H1 (cell line): ENCODE results near the gene PVALB. TPM values are rescaled to one million over a fixed set of nuclear protein-coding genes. Genes with fewer than 3 reads are reported as not detected.

Experiments
- CTCF ChIA-PET: fragments of 300-600 bp; sonication (Branson Sonifier 250); formaldehyde crosslinking; loops from one replicate; lab custom pipeline; 2021; ENCODE audit not compliant: partially characterized antibody; lab: Charles Lee
- POLR2A ChIA-PET: fragments of 300-600 bp; sonication (Branson Sonifier 250); formaldehyde crosslinking; loops from one replicate; lab custom pipeline; 2021; ENCODE audit warnings: inconsistent platforms; ENCODE audit not compliant: partially characterized antibody; lab: Charles Lee
- DNase-seq, 2 experiments: peaks; one replicate each; pipeline versions ENCODE4 v3.0.0 to v3.0.0-alpha.2; 2010 to 2022; ENCODE audit warnings: low spot score in 2 of 2, low read depth in 1 of 2, mixed read lengths in 1 of 2
- FAIRE-seq: peaks from 2 replicates; lab custom pipeline; 2011; peaks lifted over from hg19 to GRCh38; lab: Jason Lieb, UNC
- H2AFZ ChIP-seq: 2 replicates; pipeline ENCODE4 v1.8.1; 2012; ENCODE audit warnings: low read length, inconsistent platforms
- H2AK5ac ChIP-seq: 2 replicates; pipeline ENCODE4 v1.6.1; 2013; ENCODE audit warnings: low read depth, low read length
- H2BK120ac ChIP-seq: replicated peaks from 2 replicates; pipeline ENCODE3; 2013; ENCODE audit warnings: low read depth, low read length, inconsistent platforms
- H2BK12ac ChIP-seq: 2 replicates; pipeline ENCODE4 v1.6.1; 2013; ENCODE audit warnings: low read depth, low read length
- H2BK15ac ChIP-seq: 2 replicates; pipeline ENCODE4 v1.6.1; 2013; ENCODE audit warnings: low read length
- H2BK20ac ChIP-seq: 2 replicates; pipeline ENCODE4 v1.6.1; 2013; ENCODE audit warnings: low read length
- H2BK5ac ChIP-seq: 2 replicates; pipeline ENCODE4 v1.6.1; 2013; ENCODE audit warnings: low read depth, low read length
- H3K14ac ChIP-seq: 2 replicates; pipeline ENCODE4 v1.6.1; 2013; ENCODE audit warnings: inconsistent platforms; ENCODE audit not compliant: insufficient read length
- H3K18ac ChIP-seq: 2 replicates; pipeline ENCODE4 v1.6.1; 2013; ENCODE audit warnings: low read length; ENCODE audit errors: extremely low read depth
- H3K23ac ChIP-seq: 2 replicates; pipeline ENCODE4 v1.6.1; 2013; ENCODE audit warnings: inconsistent platforms; ENCODE audit not compliant: insufficient read length
- H3K23me2 ChIP-seq: 2 replicates; pipeline ENCODE4 v1.6.1; 2013; ENCODE audit warnings: low read depth, low read length
- H3K27ac ChIP-seq: 2 replicates; pipeline ENCODE4 v1.6.1; 2011; ENCODE audit warnings: low read depth, low read length, inconsistent platforms
- H3K27me3 ChIP-seq, 4 experiments: replicated peaks in 1 of 4; 1 replicate in 1 of 4; 2 replicates in 3 of 4; pipeline versions ENCODE4 v1.6.1 to v1.8.1; 2011 to 2013; ENCODE audit warnings: low read length in 3 of 4, mild to moderate bottlenecking in 3 of 4, inconsistent platforms in 2 of 4, mixed read lengths in 2 of 4, moderate library complexity in 1 of 4; ENCODE audit not compliant: control insufficient read depth in 3 of 4, insufficient read depth in 3 of 4; ENCODE audit errors: extremely low read depth in 1 of 4
- H3K36me3 ChIP-seq, 4 experiments: 2 replicates each; pipeline versions ENCODE4 v1.6.1 to v1.8.1; 2011 to 2013; ENCODE audit warnings: mild to moderate bottlenecking in 4 of 4, low read length in 3 of 4, moderate library complexity in 2 of 4, control low read depth in 1 of 4, inconsistent platforms in 1 of 4; ENCODE audit not compliant: insufficient read depth in 4 of 4, control insufficient read depth in 2 of 4
- H3K4ac ChIP-seq: replicated peaks from 2 replicates; pipeline ENCODE3; 2013; ENCODE audit warnings: low read length, low read depth, mixed read lengths, inconsistent platforms; ENCODE audit not compliant: insufficient read length
- H3K4me1 ChIP-seq, 4 experiments: replicated peaks in 1 of 4; 1 replicate in 1 of 4; 2 replicates in 3 of 4; pipeline versions ENCODE4 v1.6.1 to v1.8.1; 2011 to 2013; ENCODE audit warnings: low read length in 3 of 4, inconsistent platforms in 2 of 4, mixed read lengths in 1 of 4; ENCODE audit not compliant: insufficient read depth in 4 of 4, control insufficient read depth in 3 of 4
- H3K4me2 ChIP-seq, 2 experiments: 2 replicates each; pipeline versions ENCODE4 v1.6.1 to v1.8.1; 2011 to 2013; ENCODE audit warnings: low read depth in 2 of 2, low read length in 2 of 2, control low read depth in 1 of 2, inconsistent platforms in 1 of 2, mild to moderate bottlenecking in 1 of 2; ENCODE audit not compliant: insufficient read depth in 1 of 2
- H3K4me3 ChIP-seq, 4 experiments: fragments of 200-600, 300-600 bp in 1 of 4; sonication (generic), shearing (Covaris generic), sonication (Bioruptor Twin) in 1 of 4; 2 replicates each; pipeline versions ENCODE4 v1.5.1 to v1.8.1; 2011 to 2016; ENCODE audit warnings: low read length in 4 of 4, low read depth in 3 of 4, control low read depth in 2 of 4, inconsistent platforms in 2 of 4, mild to moderate bottlenecking in 2 of 4, mixed read lengths in 1 of 4, moderate library complexity in 1 of 4; ENCODE audit not compliant: insufficient read depth in 2 of 4; ENCODE audit errors: extremely low read depth in 1 of 4
- H3K56ac ChIP-seq: replicated peaks from 2 replicates; pipeline ENCODE3; 2013; ENCODE audit warnings: low read depth, mild to moderate bottlenecking, mixed read lengths, low read length, inconsistent platforms; ENCODE audit not compliant: insufficient read length
- H3K79me1 ChIP-seq: 2 replicates; pipeline ENCODE4 v1.6.1; 2013; ENCODE audit warnings: low read depth, low read length, control low read depth
- H3K79me2 ChIP-seq, 2 experiments: 2 replicates each; pipeline versions ENCODE4 v1.6.1 to v1.8.1; 2012 to 2013; ENCODE audit warnings: low read length in 2 of 2, mild to moderate bottlenecking in 2 of 2, inconsistent platforms in 1 of 2; ENCODE audit not compliant: insufficient read depth in 2 of 2, control insufficient read depth in 1 of 2
- H3K9ac ChIP-seq, 4 experiments: replicated peaks in 1 of 4; 1 replicate in 1 of 4; 2 replicates in 3 of 4; pipeline versions ENCODE4 v1.6.1 to v1.8.1; 2011 to 2013; ENCODE audit warnings: low read depth in 3 of 4, low read length in 3 of 4, control low read depth in 2 of 4, mild to moderate bottlenecking in 2 of 4, moderate library complexity in 2 of 4, inconsistent platforms in 1 of 4; ENCODE audit errors: extremely low read depth in 1 of 4
- H3K9me3 ChIP-seq, 2 experiments: 2 replicates each; pipeline versions ENCODE4 v1.6.1 to v1.8.1; 2012 to 2013; ENCODE audit warnings: mild to moderate bottlenecking in 2 of 2, moderate library complexity in 2 of 2, control low read depth in 1 of 2, inconsistent platforms in 1 of 2, low read depth in 1 of 2, low read length in 1 of 2, mixed read lengths in 1 of 2; ENCODE audit not compliant: insufficient read depth in 2 of 2
- H4K20me1 ChIP-seq, 2 experiments: replicated peaks in 1 of 2; 2 replicates each; pipeline versions ENCODE3 to v1.8.1; 2011 to 2013; ENCODE audit warnings: inconsistent platforms in 2 of 2, low read length in 2 of 2, mild to moderate bottlenecking in 1 of 2; ENCODE audit not compliant: insufficient read depth in 2 of 2, control insufficient read depth in 1 of 2
- H4K5ac ChIP-seq: 2 replicates; pipeline ENCODE4 v1.6.1; 2013; ENCODE audit warnings: low read length, low read depth, mixed read lengths, inconsistent platforms; ENCODE audit not compliant: insufficient read length
- H4K8ac ChIP-seq: 2 replicates; pipeline ENCODE4 v1.8.0; 2013; ENCODE audit warnings: mild to moderate bottlenecking, moderate library complexity, low read length, inconsistent platforms; ENCODE audit not compliant: insufficient read depth; ENCODE audit errors: extremely low read depth
- H4K91ac ChIP-seq: replicated peaks from 2 replicates; pipeline ENCODE3; 2013; ENCODE audit warnings: low read length, mixed read lengths, inconsistent platforms; ENCODE audit not compliant: insufficient read length
- BCL11A ChIP-seq, 2 experiments: IDR thresholded peaks; one replicate each; pipeline ENCODE4 v1.6.1; 2011; ENCODE audit warnings: low read depth in 2 of 2, low read length in 2 of 2, mild to moderate bottlenecking in 2 of 2
- CBX8 ChIP-seq: fragments of 300-800, 300-1000 bp; sonication (generic); IDR thresholded peaks from 2 replicates; pipeline ENCODE4 v1.7.1; 2016; ENCODE audit warnings: low read depth, low read length, borderline replicate concordance
- CHD2 ChIP-seq: IDR thresholded peaks from 2 replicates; pipeline ENCODE4 v1.6.1; 2012; ENCODE audit warnings: low read length, improper control_type of control experiment
- CREB1 ChIP-seq: IDR thresholded peaks from 2 replicates; pipeline ENCODE4 v1.6.1; 2012; ENCODE audit warnings: inconsistent platforms
- HDAC6 ChIP-seq: IDR thresholded peaks from one replicate; pipeline ENCODE4 v1.7.1; 2012; ENCODE audit warnings: low read depth, mild to moderate bottlenecking, inconsistent platforms, low read length, moderate library complexity
- MAFK ChIP-seq: IDR thresholded peaks from 2 replicates; pipeline ENCODE4 v1.6.1; 2012; ENCODE audit warnings: low read depth, mild to moderate bottlenecking, improper control_type of control experiment, low read length
- POLR2AphosphoS5 ChIP-seq: IDR thresholded peaks from 2 replicates; pipeline ENCODE4 v1.6.1; 2011; ENCODE audit warnings: low read depth, low read length
- RXRA ChIP-seq: IDR thresholded peaks from 2 replicates; pipeline ENCODE4 v1.6.1; 2011; ENCODE audit warnings: low read depth, mild to moderate bottlenecking, low read length, moderate library complexity; ENCODE audit not compliant: insufficient read depth
- SIX5 ChIP-seq: IDR thresholded peaks from 2 replicates; pipeline ENCODE4 v1.6.1; 2011; ENCODE audit warnings: mild to moderate bottlenecking, low read depth, low read length
- TAF1 ChIP-seq: IDR thresholded peaks from 2 replicates; pipeline ENCODE4 v1.6.1; 2011; ENCODE audit warnings: mild to moderate bottlenecking, low read depth, low read length
- ZNF274 ChIP-seq: IDR thresholded peaks from 2 replicates; pipeline ENCODE4 v1.7.0; 2012; ENCODE audit warnings: low read length, borderline replicate concordance; ENCODE audit errors: extremely low read depth
- WGBS, 2 experiments: shearing (Covaris generic) in 1 of 2; methylation state at CpG; one replicate each; pipeline versions ENCODE4 v1.1.6 to v1.1.7; 2013 to 2015; ENCODE audit warnings: low lambda C conversion rate in 2 of 2, mixed read lengths in 2 of 2, inconsistent platforms in 1 of 2, low coverage in 1 of 2, missing lambda C conversion rate in 1 of 2; ENCODE audit not compliant: insufficient replicate concordance in 2 of 2, insufficient coverage in 1 of 2, insufficient read length in 1 of 2; ENCODE audit errors: extremely low coverage in 1 of 2, missing lambda C conversion rate in 1 of 2; 5-methylcytosine and 5-hydroxymethylcytosine counted together
- polyA plus RNA-seq, 7 experiments: library from polyadenylated mRNA; depleted of rRNA in 3 of 7; stranded (reverse) in 5 of 7; unstranded in 2 of 7; fragments of >200 nt in 5 of 7; fragments of 200-250 nt in 2 of 7; gene quantifications; 1 replicate in 5 of 7; 2 replicates in 1 of 7; 4 replicates in 1 of 7; pipeline versions ENCODE4 v1.2.1 to v1.2.3, GENCODE V29; 2011 to 2013; ENCODE audit warnings: missing spikeins in 2 of 7, mixed read lengths in 2 of 7
- total RNA-seq: library from RNA; stranded (reverse); fragmentation: NEBNext Ultra II Directional; extraction: Animal tissue kit (Norgen Biotek cat#: 25700); gene quantifications from 2 replicates; pipeline ENCODE4 v1.2.1, GENCODE V29; 2021
- TF ChIP-seq, protein P1 (sequence below): IDR thresholded peaks from 2 replicates; pipeline ENCODE4 v1.6.1; 2011; ENCODE audit warnings: low read depth, mild to moderate bottlenecking, low read length; ENCODE audit not compliant: insufficient read depth

PVALB gene
- total and polyA plus RNA-seq, 2 of the 8 experiments (the other 6 are each of a cell fraction or from before 2014, with no cell fraction given): 1.7 to 5.4 TPM

DNA sequence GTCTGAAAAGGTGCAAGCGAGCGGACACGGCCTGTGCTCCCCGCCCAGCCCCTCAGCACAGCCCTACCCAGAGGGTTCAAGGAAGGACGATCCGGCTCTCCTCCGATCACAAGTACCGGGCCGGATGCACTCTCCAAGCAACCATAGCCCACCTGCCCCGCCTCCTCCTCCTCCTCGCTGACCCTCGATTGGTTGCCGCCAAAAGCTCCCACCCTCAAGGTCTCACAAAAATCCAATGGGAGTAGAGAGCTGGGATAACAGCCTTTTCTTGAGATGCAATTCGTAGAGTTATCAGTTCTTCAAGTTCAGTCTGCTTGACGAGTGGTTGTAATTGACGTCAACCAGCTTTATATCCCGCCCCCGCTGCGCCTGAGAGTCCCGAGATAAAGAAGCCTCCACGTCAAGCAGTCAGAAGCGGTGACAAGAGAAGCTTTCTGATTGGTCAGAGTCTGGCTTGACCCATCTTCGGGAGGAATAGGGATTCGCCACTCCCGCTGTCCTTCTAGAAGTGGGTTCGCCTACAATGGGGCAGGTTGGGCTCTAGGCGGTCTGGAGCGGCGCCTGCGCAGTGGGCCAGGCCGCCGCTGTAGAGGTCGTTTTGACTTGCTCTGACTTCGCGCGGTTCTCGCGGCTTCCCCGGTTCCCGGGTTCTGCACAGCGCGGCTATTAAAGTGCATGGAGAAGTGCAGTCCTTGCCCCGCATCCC is 40.7 kb downstream of the PVALB start, which contains the start of gene IFT27:
Gene IFT27 (minus strand): TSS at position 156 of the 706 bp plus-strand sequence. CDS start 412 bp downstream, outside the sequence.
- Histone ChIP-seq H3K23ac (no peak within 1 kb of the TSS), H2AFZ (peak within 1 kb of the TSS; percentile 92), H4K20me1 (peaks cover 0 to 5% of the 10 kb centered on the region in 2 experiments), H4K8ac (peak within 1 kb of the TSS; percentile 60; the same call in 1 of the 2 replicates), H2AK5ac (no peak within 1 kb of the TSS; the same call in 1 of the 2 replicates), H2BK5ac (no peak within 1 kb of the TSS; the same call in 1 of the 2 replicates), H2BK120ac (no peak within 1 kb of the TSS), H3K23me2 (peaks cover 6% of the 10 kb centered on the region; the same call in 1 of the 2 replicates), H4K91ac (no peak within 1 kb of the TSS), H3K4me3 (peak within 1 kb of the TSS; percentile 80 to 96 (median 85)), H3K79me1 (no peaks in the 10 kb centered on the region; the same call in 1 of the 2 replicates), H2BK20ac (no peak within 1 kb of the TSS), H3K9me3 (peaks cover 3 to 9% of the 10 kb centered on the region in 2 experiments; a peak in 3 of 4 replicates), H3K4me2 (peak within 1 kb of the TSS; percentile 82 to 89), H2BK12ac (0 out of 2 replicates have a peak within 1 kb of the TSS, but pooled peaks have one; percentile 29), H3K18ac (peak within 1 kb of the TSS; percentile 93), H3K56ac (no peak within 1 kb of the TSS), H2BK15ac (peak within 1 kb of the TSS; percentile 98), H3K14ac (no peak within 1 kb of the TSS), H3K27ac (no peak within 1 kb of the TSS), H3K9ac (peak within 1 kb of the TSS in 3 of 4 experiments; percentile 56 to 86 (median 57); a peak in 6 of 7 replicates), H3K4me1 (peaks cover 0 to 4% (median 4%) of the 10 kb centered on the region in 4 experiments; a peak in 6 of 7 replicates), H3K27me3 (peaks cover 0 to 10% (median 7%) of the 10 kb centered on the region in 4 experiments; a peak in 4 of 7 replicates), H3K4ac (no peak within 1 kb of the TSS), H3K79me2 (peaks cover 0 to 6% of the 10 kb centered on the region in 2 experiments; a peak in 2 of 4 replicates), H3K36me3 (no peaks in the 10 kb centered on the region), H4K5ac (peak within 1 kb of the TSS; percentile 4)
- ChIA-PET POLR2A (interaction anchor here (0.6 to 1.2 kb wide), 7 partner anchors 11 to 250 kb away, joined by 3 to 5 read pairs (median 3); no protein-coding TSS in a partner anchor), CTCF (interaction anchor here (0.6 to 2.3 kb wide), 13 partner anchors 9 to 239 kb away, joined by 3 to 11 read pairs (median 3); no protein-coding TSS in a partner anchor)
- FAIRE-seq (peak; percentile 98), DNase-seq (peak; percentile 92 to 98)
- WGBS, 2 experiments: 2% methylated on average over 39 of the region's 43 CpGs; no CpG with 5 or more reads in 1 of the 2 experiments
- TF ChIP-seq ZNF274 (no peak), SIX5 (no peak), CHD2 (peak; percentile 90), HDAC6 (no peak), POLR2AphosphoS5 (no peak), MAFK (no peak), CREB1 (peak; percentile 82), BCL11A (IDR thresholded peaks at IDR 0.05; ENCODE audit: low read depth in 2 of 2, low read length in 2 of 2) (no peak), RXRA (no peak), TAF1 (peak; percentile 46; the same call in 1 of the 2 replicates), CBX8 (no peak)
- TF ChIP-seq, protein P1, sequence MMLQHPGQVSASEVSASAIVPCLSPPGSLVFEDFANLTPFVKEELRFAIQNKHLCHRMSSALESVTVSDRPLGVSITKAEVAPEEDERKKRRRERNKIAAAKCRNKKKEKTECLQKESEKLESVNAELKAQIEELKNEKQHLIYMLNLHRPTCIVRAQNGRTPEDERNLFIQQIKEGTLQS: no peak
